Stimulated activated CD8-positive, alpha-beta memory T cell treated with anti-CD3 and anti-CD28 coated beads, Interleukin-2, amount 100 ng/mL, for 48 hours (primary cell): ENCODE results near the gene FHDC1.

Experiments
- DNase-seq, 2 donors: peaks; one replicate each; pipeline ENCODE4 v3.0.0-alpha.2; 2020; ENCODE audit warnings: low read depth in 2 of 2

Gene FHDC1

DNA sequence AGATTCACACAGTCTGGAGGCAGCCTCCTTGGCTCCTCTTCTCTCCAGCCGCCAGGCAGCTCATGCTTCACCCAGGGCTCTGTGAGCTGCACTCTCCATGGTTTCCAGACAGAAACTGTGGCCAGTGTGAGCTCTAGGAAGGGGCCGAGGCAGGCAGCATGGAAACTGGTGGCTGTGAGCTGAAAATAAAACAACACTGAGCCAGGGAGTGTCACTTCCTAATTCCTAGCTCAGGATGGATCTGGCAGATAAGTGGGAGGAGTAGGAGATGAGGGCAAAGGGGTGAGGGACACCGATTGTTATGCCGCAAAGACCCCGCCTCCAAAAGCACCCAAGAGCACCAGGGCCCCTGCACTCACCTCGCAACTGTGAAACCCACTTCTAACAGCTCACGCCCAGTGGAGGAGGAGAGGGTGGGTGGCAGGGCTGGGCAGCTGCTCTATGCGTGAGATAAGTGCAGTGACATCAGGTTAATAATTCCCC, 69.8 kb downstream of the FHDC1 start:
- no peak for DNase-seq

DNA sequence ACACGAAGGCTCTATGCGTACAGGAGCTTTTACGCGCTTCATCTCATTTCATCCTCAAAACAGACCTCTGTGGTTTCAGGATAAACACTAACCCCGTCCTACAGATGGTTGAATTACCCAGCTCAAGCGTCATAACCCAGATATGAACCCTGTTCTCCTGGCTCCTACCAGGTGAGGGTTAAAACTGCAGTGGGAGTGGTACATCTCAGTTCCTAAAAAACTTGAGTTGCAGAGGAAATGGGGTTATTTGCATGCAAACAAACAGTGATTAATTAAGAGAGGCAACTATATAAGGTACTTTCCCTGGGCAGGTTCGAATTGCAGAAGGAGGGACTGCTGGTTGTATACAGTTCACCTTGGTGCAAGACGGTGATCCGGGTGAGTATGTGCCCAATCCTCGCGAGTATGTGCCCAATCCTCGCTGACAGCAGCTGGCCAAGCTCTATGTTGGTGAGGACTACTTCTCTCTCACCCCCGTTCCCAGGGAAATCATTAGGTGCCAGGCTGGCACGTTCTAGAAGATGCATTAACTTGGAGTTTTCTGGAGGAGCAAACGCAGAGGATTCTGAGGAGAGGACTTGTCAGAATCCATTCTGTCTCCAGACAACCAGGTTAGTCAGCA, 72.6 kb downstream of the FHDC1 start:
- DNase-seq: no peak

DNA sequence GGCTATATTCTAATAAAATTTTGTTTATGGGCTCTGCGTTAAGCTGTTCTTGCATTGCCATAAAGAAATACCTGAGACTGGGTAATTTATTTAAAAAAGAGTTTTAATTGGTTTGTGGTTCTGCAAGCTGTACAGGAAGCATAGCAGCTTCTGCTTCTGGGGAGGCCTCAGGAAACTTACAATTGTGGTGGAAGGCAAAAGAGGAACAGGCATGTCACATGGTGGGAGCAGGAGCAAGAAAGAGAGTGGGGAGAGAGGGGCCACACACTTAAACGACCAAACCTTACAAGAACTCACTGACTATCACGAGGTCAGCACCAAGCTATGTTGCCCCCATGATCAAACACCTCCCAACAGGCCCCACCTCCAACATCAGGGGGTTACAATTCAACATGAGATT, 74.0 kb downstream of the FHDC1 start:
- DNase-seq: no peak

DNA sequence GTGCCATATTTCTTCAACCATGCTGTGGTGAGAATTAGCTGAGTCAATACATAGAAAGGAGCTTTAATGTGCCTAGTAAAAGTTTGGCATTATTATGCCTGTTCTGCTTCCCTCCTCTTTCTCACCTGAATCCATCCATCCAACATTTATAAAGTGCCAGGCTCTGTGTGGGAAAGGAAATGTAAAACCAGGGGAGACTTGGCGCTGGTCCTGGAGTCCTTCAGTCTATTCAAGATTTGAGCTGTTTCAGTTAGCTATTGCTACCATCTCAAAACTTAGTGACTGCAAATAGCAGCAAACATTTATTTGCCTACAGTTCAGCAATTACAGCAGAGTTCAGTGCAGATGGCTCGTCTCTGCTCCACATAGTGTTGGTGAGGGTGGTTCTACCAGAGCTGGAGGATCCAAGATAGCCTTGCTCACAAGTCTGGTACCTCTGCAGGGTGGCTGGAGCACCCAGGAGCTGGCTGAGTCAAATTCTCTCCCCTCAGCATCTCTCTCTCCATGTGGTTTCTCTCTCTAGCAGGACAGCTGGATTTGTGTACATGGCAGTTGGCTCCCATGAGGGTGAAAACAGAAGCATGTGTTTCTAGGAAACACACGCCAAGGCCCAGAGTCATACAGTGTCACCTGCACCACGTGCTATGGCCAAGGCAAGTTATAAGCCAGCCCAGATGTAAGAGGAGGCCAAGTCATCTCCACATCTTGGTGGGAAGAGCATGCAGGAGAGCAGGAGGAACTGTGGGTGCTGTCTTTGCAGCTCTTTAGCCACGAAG, 77.3 kb downstream of the FHDC1 start:
- no peak for DNase-seq

DNA sequence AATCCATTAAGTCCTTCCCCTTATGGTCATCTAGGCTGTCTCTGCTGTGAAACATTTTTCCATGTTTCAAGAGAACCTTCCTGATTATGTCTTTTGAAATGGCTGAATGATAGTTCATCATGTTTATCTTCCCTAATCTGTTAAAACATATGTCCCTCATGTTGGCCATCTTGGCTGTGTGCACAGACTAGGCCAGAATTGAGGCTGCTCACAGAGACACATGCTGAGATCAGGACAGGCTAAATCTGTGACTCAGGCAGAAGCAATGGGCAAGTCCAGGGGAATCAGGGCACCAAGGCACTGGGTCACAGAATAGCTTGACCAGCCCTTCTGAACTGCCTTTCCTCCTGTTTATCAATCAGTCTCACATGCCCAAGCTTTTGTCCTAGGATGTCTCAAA, 78.3 kb downstream of the FHDC1 start:
- no peak for DNase-seq

DNA sequence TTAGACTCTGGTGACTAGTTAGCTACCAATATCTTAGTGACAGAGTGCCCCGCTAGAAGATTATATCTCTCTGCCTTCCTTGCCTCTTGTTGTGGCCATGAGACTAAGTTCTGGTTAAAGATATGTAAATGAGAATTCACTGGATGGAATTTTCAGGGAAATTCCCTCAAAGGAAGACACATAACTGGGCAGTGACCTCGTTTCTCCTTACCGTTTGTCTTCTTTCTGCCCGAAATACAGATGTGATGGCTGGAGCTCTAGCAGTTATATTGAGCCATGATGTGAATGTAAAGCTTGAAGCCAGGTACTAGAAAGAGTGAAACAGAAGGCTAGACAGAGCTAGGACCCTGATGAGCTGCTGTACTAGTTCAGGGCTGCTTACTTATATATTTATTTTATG, 80.5 kb downstream of the FHDC1 start:
- no peak for DNase-seq

DNA sequence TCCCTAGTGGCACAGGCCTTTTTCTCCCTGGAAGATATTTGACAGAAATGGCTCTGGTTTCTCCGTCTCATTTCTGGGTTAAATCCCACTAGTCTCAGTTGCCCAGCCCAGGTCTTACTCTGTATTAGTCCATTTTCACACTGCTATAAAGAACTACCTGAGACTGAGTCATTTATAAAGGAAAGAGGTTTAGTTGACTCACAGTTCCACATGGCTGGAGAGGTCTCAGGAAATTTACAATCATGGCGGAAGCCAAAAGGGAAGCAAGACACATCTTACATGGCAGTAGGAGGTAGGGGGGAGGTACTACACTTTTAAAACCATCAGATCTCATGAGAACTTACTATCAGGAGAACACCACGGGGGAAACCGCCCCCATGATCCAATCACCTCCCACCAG, 81.9 kb downstream of the FHDC1 start:
- DNase-seq: no peak

DNA sequence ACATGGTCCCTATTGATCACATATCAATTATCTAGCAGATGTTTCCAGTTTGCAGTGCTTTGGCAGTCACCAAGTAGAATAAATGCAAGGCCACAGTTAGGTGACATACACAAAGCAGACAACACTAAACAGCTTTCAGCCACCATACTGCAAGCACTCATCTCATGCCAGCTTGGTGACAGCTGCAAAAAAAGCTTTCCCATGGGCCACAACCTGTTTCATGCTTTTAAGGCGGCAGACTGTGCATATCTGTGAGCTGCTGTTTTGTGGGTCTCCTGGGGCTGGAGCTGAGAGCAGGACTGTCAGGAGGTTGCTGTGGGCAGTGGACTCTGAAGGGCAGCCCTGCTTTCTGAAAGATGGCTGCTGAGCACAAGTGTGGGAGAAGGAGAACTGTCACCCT, 82.6 kb downstream of the FHDC1 start:
- DNase-seq: no peak

DNA sequence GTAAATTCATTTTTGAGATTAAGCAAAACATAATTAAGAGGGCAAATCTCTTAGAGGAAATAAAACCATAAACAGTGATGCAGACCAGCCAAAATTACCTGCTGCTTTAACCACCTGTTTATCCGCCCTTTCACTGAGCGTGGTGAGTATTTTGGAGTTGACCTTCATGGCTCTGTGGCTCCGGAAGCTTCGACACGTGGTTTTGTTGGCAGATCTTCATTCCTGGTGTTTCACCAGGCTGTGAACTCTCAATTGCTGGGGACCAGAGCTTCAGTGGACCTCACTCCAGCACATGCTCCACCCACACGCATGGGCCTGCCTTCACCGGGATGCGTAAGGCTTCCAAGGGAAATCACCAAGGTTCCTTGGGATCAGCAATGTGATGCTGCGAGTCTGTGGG, 83.8 kb downstream of the FHDC1 start:
- DNase-seq: no peak

DNA sequence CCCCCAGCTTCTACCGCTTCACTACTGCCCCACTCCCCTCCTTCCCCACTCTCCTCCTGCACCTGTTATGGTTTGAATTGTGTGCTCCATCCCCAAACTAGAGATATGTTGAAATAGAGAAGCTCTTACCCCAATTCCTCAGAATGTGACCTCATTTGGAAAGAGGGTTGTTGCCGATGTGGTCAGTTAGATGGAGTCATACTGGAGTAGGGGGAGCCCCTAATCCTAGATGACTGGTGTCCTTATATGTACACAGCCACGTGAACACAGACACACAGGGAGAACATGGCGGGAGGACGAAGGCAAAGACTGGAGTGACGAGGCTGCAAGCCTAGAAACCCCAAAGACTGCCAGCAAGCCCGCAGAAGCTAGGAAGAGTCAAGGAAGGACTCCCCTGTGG, 84.3 kb downstream of the FHDC1 start:
- DNase-seq: no peak

DNA sequence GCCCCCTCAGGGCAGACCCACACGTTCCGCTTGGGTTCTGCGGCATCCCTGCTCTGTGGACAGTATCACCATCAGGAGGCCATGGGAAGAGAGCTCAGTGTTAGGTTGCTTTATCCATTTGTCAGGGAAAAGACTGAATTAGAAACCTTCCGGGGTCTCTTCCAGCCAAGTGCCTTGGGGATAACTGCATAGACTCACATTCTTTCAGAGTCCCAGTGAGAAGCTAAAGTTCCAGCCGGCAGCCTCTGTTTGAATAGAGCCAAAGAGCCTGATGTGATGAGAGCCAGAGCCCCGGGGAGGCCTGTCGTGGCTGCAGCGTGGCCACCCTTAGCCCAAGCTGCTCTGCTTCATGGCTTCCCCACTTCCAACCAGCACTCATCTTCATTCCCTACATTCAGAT, 85.2 kb downstream of the FHDC1 start:
- no peak for DNase-seq

DNA sequence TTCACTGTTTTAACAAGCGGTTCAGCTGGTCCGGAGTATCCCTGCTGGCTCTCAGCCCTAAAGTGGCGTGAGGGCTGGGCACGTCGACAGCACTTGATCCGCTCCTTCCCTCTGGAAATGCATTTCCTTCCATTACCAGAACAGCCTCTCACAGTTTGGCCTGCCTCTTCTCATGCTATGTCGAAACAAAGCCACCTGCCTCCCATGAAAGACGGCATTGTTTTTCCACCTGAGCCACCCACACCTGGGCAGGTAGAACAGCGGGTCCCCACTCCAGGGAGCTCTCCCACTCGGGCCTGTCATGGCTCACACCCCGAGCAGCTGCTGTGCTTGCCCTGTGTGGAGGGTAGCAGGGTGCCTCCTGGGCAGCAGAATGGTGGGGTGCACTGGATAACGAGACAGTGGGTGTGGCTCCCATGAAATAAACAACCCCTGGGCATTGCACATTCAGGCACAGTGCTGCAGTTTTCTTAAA, 86.2 kb downstream of the FHDC1 start:
- DNase-seq: no peak

DNA sequence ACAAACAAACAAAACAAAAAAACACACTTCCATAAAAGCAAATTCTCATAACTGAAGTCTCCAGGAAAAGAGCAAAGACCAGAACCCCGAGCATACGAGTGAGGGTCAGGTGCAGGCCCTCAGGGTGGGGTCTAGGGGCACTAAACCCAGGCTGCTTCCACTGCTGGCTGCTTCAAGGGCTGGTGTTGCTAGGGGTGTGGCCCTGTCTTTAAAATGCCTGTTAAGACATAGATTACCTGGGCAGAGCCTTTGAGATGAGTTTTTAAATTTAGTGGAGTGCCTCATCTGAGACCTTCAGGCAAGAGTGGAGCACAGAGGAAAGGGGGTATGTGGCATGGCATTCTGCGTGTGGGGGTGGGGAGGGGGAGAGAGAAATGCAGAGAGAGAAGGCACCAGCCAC, 87.0 kb downstream of the FHDC1 start:
- DNase-seq: no peak

DNA sequence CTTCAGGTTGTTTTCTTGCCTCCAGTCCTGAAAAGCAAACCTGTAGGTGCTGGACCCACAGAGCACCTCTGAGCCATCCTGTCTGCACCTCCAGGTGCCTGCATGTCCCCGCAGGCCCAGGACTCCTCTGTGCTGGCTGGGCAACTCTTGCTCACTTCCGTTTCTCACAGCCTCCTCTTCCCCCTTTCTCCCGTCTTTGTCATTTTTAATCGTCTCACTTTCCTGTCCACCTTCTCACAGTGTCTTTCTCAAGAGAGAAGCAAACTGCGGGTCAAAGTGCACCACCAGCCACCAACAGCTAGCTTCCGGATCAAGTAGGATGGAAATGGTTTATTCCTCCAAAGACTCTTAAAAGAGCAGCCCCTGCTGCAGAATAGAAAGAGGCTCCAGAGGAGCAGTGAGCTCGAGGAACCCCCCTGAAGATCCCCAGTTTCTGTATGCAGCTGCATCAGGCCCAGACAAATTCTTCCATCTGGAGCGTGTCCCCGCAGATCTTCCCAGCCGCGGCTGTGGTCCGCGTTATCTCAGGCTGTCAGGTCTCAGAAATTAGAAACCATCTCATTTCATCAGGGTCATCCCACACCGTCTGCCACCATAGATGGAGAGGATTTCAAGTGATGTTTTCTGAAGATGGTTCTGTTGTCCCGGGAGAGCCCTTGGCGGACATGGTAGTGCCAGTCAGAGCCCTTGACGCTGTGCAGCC, 87.7 kb downstream of the FHDC1 start:
- DNase-seq: no peak

DNA sequence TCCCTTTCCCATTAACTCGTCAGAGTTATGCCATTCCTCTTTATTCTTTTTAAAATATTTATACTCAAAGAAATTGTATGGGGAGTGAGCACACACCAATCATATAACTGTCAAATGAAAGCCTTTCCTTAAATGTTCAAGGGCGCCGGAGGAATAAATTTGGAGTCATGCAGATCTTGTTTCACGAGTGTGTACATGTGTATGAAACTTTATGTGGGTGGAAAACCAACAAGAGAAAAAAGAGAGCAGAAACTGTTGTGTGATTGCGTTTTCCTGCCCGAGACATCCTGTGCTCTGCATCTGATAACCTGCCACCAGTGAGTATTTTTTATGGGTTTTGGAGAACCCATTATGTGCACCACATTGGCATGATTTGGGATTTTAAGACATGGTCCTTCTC, 88.3 kb downstream of the FHDC1 start:
- no peak for DNase-seq

DNA sequence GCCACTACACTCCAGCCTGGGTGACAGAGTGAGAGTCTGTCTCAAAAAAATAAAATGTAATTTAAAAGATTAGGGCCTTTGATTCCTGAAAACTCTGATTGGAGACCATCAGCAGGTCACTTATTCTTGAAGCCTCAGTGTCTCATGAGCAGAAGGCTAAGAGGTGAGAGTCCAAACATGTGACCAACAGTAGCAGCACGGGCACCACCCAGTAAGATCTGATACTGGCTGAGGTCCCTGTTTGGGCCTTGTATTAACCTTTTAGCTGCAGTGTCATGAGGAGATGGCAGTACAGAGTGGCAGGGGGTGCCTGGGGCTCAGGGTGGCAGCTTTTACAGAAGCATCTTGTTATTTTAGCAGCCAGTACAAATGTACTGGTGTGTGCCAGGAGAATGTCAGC, 89.3 kb downstream of the FHDC1 start:
- DNase-seq: no peak

DNA sequence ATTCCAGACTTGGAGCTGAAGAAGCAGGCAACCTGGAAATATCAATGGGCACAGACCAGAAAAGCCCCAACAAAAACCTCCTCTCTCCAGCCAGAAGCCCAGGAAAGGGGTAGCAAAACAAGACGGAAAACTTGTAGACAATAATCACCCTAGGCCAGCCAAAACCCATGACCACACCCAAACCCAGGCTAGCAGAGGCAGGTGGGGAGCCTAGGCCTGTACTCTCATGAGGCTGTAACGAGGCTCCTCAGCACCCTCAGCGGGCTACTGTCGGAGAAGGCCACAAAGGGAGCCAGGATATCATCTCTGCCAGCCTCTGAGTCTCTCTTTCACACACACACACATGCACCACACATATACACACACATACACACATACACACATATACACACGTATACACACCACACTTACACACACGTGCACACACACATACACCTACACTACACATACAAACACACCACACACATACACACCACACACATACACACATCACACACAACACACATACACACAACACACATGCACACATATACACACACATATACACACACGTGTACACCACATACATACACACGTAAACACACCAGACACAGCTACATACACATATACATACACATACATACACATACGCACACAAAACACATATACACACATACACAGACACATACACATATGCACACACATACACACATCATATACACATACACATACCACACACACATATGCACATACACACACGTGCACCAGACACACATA, 90.6 kb downstream of the FHDC1 start:
- DNase-seq: no peak

DNA sequence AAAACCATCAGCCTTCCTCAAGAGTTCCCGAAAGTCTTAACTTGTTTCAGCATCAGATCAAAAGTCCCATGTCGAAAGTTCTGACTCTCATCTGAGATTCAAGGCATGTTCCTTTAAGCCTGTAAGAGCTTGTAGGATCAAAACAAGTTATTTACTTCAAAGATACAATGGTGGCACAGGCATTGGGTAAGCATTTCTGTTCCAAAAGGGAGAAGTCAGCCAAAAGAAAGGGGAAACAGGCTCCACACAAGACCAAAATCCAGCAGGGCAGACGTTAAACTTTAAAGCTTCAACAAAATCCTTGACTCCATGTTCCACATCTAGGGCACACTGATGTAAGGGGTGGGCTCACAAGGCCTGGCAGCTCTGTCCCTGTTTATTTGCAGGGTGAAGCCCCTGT, 91.7 kb downstream of the FHDC1 start:
- no peak for DNase-seq

DNA sequence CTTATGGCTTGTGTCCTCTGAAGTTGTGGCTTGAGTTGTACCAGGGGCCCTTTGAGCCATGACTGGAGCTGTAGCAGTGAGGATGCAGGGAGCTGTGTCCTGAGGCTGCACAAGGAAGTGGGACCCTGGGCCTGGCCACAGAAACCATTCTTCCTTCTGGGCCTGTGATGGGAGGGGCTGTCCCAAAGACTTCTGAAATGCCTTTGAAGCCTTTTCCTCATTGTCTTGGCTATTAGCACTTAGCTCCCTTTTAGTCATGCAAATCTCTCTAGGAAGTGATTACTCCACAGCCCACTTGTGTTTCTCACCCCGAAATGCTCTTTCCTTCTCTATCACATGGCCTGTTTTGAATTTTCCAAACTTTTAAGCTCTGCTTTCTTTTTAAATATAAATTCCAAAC, 92.4 kb downstream of the FHDC1 start:
- DNase-seq: no peak
